GM10266 (cell line): Measurements from ENCODE around the gene SKI.
A peak's percentile ranks its signal among the peaks of the same experiment; 100 is the strongest.

ENCODE experiments used
- DNase-seq: peaks from one replicate; pipeline ENCODE4 v3.0.0; 2012; ENCODE audit errors: extremely low spot score
- CTCF ChIP-seq: IDR thresholded peaks from 2 replicates; pipeline ENCODE4 v1.5.1; 2012; ENCODE audit warnings: mild to moderate bottlenecking, low read depth; ENCODE audit not compliant: control insufficient read depth, insufficient read depth; ENCODE audit errors: missing control alignments

Gene SKI

GRCh38 chr1:2232255-2232915, 4.3 kb downstream of the SKI start:
- DNase-seq, result no peak
- TF ChIP-seq CTCF, result no peak

- no peak for DNase-seq
- TF ChIP-seq CTCF, result no peak
Observed at GRCh38 chr1:2232916-2233438, 4.9 kb downstream of the SKI start.

- no peak for DNase-seq
- TF ChIP-seq CTCF, result no peak
Observed at GRCh38 chr1:2233468-2233867, 5.3 kb downstream of the SKI start.

GRCh38 chr1:2233997-2234761, 6.1 kb downstream of the SKI start:
- peak; percentile 70 for DNase-seq
- TF ChIP-seq CTCF, result no peak

GRCh38 chr1:2234762-2235113, 6.6 kb downstream of the SKI start:
- no peak for DNase-seq
- no peak for TF ChIP-seq CTCF

GRCh38 chr1:2235300-2235998, 7.3 kb downstream of the SKI start:
- DNase-seq, result no peak

More at GRCh38 chr1:2235300-2235998, 7.3 kb downstream of the SKI start:
- no peak for TF ChIP-seq CTCF
